ENCODE results near the gene HEPHL1.
A peak's percentile ranks its signal among the peaks of the same experiment; 100 is the strongest.
"Not testable (repeated sequence)": the region's sequence is repeated elsewhere in the genome, so short reads cannot be mapped to it uniquely, and the experiment has no call there.

Gene HEPHL1

GRCh38 chr11:94090401-94090800, 69.2 kb downstream of the HEPHL1 start:
- DNase-seq (ENCODE audit: low spot score): no peak

- no peak for DNase-seq (ENCODE audit: low spot score)
Observed at GRCh38 chr11:94091091-94091490, 69.9 kb downstream of the HEPHL1 start.

- DNase-seq (ENCODE audit: low spot score): no peak
Observed at GRCh38 chr11:94100253-94100652, 79.1 kb downstream of the HEPHL1 start.

GRCh38 chr11:94103471-94103870, 82.3 kb downstream of the HEPHL1 start:
- no peak for DNase-seq (ENCODE audit: low spot score)

- DNase-seq (ENCODE audit: low spot score): no peak
Observed at GRCh38 chr11:94104734-94105133, 83.6 kb downstream of the HEPHL1 start.

GRCh38 chr11:94106716-94107115, 85.6 kb downstream of the HEPHL1 start:
- DNase-seq (ENCODE audit: low spot score): no peak

GRCh38 chr11:94107363-94107762, 86.2 kb downstream of the HEPHL1 start:
- no peak for DNase-seq (ENCODE audit: low spot score)

- no peak for DNase-seq (ENCODE audit: low spot score)
Observed at GRCh38 chr11:94111241-94111640, 90.1 kb downstream of the HEPHL1 start.

GRCh38 chr11:94111660-94112059, 90.5 kb downstream of the HEPHL1 start:
- no peak for DNase-seq (ENCODE audit: low spot score)

- DNase-seq (ENCODE audit: low spot score): no peak
Observed at GRCh38 chr11:94112206-94112953, 91.2 kb downstream of the HEPHL1 start.

GRCh38 chr11:94117197-94117574, 96.0 kb downstream of the HEPHL1 start:
- DNase-seq (ENCODE audit: low spot score): no peak

- DNase-seq (ENCODE audit: low spot score): no peak
Observed at GRCh38 chr11:94117871-94118270, 96.7 kb downstream of the HEPHL1 start.

GRCh38 chr11:94119676-94120075, 98.5 kb downstream of the HEPHL1 start:
- DNase-seq (ENCODE audit: low spot score): not testable (repeated sequence)

GRCh38 chr11:94120516-94120915, 99.4 kb downstream of the HEPHL1 start:
- DNase-seq (ENCODE audit: low spot score): not testable (repeated sequence)

- no peak for DNase-seq (ENCODE audit: low spot score)
Observed at GRCh38 chr11:94120946-94121345, 99.8 kb downstream of the HEPHL1 start.

GRCh38 chr11:94125407-94126115, 104.4 kb downstream of the HEPHL1 start:
- no peak for DNase-seq (ENCODE audit: low spot score)

- no peak for DNase-seq (ENCODE audit: low spot score)
Observed at GRCh38 chr11:94127638-94128037, 106.5 kb downstream of the HEPHL1 start.

- peak; percentile 44 for DNase-seq (ENCODE audit: low spot score)
Observed at GRCh38 chr11:94128291-94128745, 107.2 kb downstream of the HEPHL1 start.

GRCh38 chr11:94128746-94129511, 107.8 kb downstream of the HEPHL1 start, which contains the start of gene PANX1:
Gene PANX1 (plus strand): TSS chr11:94128841. CDS start chr11:94129313, 472 bp downstream.
- peak; percentile 92 for DNase-seq (ENCODE audit: low spot score)

- DNase-seq (ENCODE audit: low spot score): peak; percentile 18
Observed at GRCh38 chr11:94129512-94130297, 108.6 kb downstream of the HEPHL1 start.

- DNase-seq (ENCODE audit: low spot score): peak; percentile 84
Observed at GRCh38 chr11:94130298-94131046, 109.3 kb downstream of the HEPHL1 start.

Data from GM03348 (cell line).